CD8-positive, alpha-beta memory T cell (primary cell): ENCODE results near the gene SNAPIN. TPM values are rescaled to one million over a fixed set of nuclear protein-coding genes. Genes with fewer than 3 reads are reported as not detected.

ENCODE experiments used
- CTCF ChIA-PET: fragments of 350-600 bp; sonication (Branson Sonifier 250); formaldehyde crosslinking; loops from one replicate; lab custom pipeline; 2021; ENCODE audit warnings: antibody characterized with exemption; lab: Charles Lee
- POLR2A ChIA-PET: fragments of 350-600 bp; sonication (Branson Sonifier 250); formaldehyde crosslinking; loops from one replicate; lab custom pipeline; 2021; ENCODE audit warnings: antibody characterized with exemption; lab: Charles Lee
- DNase-seq, 5 donors: peaks; one replicate each; pipeline versions ENCODE4 v3.0.0 to v3.0.0-alpha.2; 2020 to 2022; ENCODE audit warnings: mixed read lengths in 1 of 5
- H3K27ac ChIP-seq: one replicate; pipeline ENCODE4 v1.7.0; 2013; ENCODE audit warnings: low read depth, mild to moderate bottlenecking, low read length, moderate library complexity
- H3K27me3 ChIP-seq: 2 replicates; pipeline ENCODE4 v1.7.0; 2013; ENCODE audit warnings: low read length, mild to moderate bottlenecking; ENCODE audit not compliant: insufficient read depth, poor library complexity, severe bottlenecking
- H3K36me3 ChIP-seq: 2 replicates; pipeline ENCODE4 v1.7.0; 2013; ENCODE audit warnings: mild to moderate bottlenecking, low read length, moderate library complexity; ENCODE audit not compliant: insufficient read depth
- H3K4me1 ChIP-seq: 2 replicates; pipeline ENCODE4 v1.7.0; 2013; ENCODE audit warnings: mild to moderate bottlenecking, low read length, moderate library complexity; ENCODE audit not compliant: insufficient read depth
- H3K4me3 ChIP-seq: 2 replicates; pipeline ENCODE4 v1.7.0; 2013; ENCODE audit warnings: mild to moderate bottlenecking, low read length
- H3K9me3 ChIP-seq: 2 replicates; pipeline ENCODE4 v1.7.0; 2013; ENCODE audit warnings: mild to moderate bottlenecking, low read length
- H3K27ac Mint-ChIP-seq, 8 donors: one replicate each; pipeline ENCODE4 v1.8.0; 2020 to 2021; ENCODE audit warnings: mixed read lengths in 8 of 8, mild to moderate bottlenecking in 6 of 8, inconsistent platforms in 3 of 8, moderate library complexity in 3 of 8
- H3K27me3 Mint-ChIP-seq, 2 donors: one replicate each; pipeline ENCODE4 v1.8.0; 2020 to 2021; ENCODE audit warnings: mixed read lengths in 2 of 2, mild to moderate bottlenecking in 1 of 2, moderate library complexity in 1 of 2
- H3K36me3 Mint-ChIP-seq, 3 donors: one replicate each; pipeline ENCODE4 v1.8.0; 2020 to 2021; ENCODE audit warnings: mixed read lengths in 3 of 3, inconsistent platforms in 1 of 3, mild to moderate bottlenecking in 1 of 3
- H3K4me1 Mint-ChIP-seq, 3 donors: one replicate each; pipeline ENCODE4 v1.8.0; 2020 to 2021; ENCODE audit warnings: mixed read lengths in 3 of 3, inconsistent platforms in 1 of 3, mild to moderate bottlenecking in 1 of 3
- H3K4me3 Mint-ChIP-seq, 7 donors: one replicate each; pipeline ENCODE4 v1.8.0; 2020 to 2021; ENCODE audit warnings: mixed read lengths in 7 of 7, mild to moderate bottlenecking in 6 of 7, moderate library complexity in 4 of 7, inconsistent platforms in 2 of 7
- H3K9me3 Mint-ChIP-seq, 5 donors: one replicate each; pipeline ENCODE4 v1.8.0; 2020 to 2022; ENCODE audit warnings: mixed read lengths in 5 of 5, mild to moderate bottlenecking in 3 of 5, moderate library complexity in 2 of 5, inconsistent platforms in 1 of 5
- polyA plus RNA-seq: library from polyadenylated mRNA; unstranded; fragments of 300-500 nt; fragmentation: Illumina TruSeq; gene quantifications from one replicate; pipeline ENCODE4 v1.2.3, GENCODE V29; 2021
- total RNA-seq, 2 experiments: library from RNA; stranded (reverse); gene quantifications; one replicate each; pipeline ENCODE4 v1.2.3, GENCODE V29; 2021

SNAPIN gene
- total and polyA plus RNA-seq, 3 experiments from 2014 or later, result 36.7 to 87.7 (median 39.0) TPM

- Histone ChIP-seq H3K4me1 (no peaks in the 10 kb centered on the region), H3K36me3 (no peaks in the 10 kb centered on the region), H3K9me3 (no peaks in the 10 kb centered on the region), H3K27ac (no peak within 1 kb of the TSS), H3K4me3 (no peak within 1 kb of the TSS), H3K27me3 (no peaks in the 10 kb centered on the region)
- peaks cover 0 to 6% of the 10 kb centered on the region in 2 donors for H3K27me3 Mint-ChIP-seq
- ChIA-PET CTCF (no interaction called here), POLR2A (no interaction called here)
- peaks cover 0 to 4% (median 0%) of the 10 kb centered on the region in 3 donors for H3K4me1 Mint-ChIP-seq
- H3K36me3 Mint-ChIP-seq, result no peaks in the 10 kb centered on the region
- no peaks in the 10 kb centered on the region for H3K9me3 Mint-ChIP-seq
- peak within 1 kb of the TSS in 1 of 8 donors; percentile 54 for H3K27ac Mint-ChIP-seq
- H3K4me3 Mint-ChIP-seq, result no peak within 1 kb of the TSS
- no peak for DNase-seq
These were observed 45.7 kb upstream of the SNAPIN start, which contains the start of gene S100A16 for GRCh38 chr1:153612755-153613331. S100A16 (minus strand) TSS chr1:153613137; CDS start chr1:153608151, 4,986 bp downstream.

DNA sequence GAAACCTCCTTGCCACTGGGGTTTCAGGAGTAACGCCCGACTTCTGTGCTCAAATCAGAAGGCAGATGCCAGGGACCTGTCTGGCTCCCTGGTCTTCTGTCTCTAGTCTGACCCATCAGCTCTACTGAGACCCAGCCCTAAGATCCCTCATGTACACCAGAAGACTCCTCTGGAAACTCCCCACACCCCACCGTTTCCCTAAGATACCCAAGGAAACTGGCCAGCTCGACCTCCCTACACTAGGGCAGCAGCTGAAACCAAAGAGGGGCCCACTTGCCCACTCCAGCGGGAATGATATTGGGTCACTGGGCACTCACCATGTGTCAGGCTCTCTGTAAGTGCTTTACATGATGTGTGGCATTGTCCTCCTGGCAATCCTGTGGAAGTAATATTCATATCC, 45.1 kb upstream of the SNAPIN start:
- ChIA-PET CTCF (no interaction called here), POLR2A (no interaction called here)
- H3K27ac ChIP-seq, result no peak overlapping the region
- H3K36me3 ChIP-seq, result no peaks in the 10 kb centered on the region
- DNase-seq, result no peak
- no peaks in the 10 kb centered on the region for H3K36me3 Mint-ChIP-seq
- peak overlapping the region in 1 of 8 donors; percentile 54 for H3K27ac Mint-ChIP-seq
- H3K27me3 ChIP-seq, result no peaks in the 10 kb centered on the region
- no peaks in the 10 kb centered on the region for H3K9me3 Mint-ChIP-seq
- H3K4me1 ChIP-seq, result no peaks in the 10 kb centered on the region
- H3K4me3 ChIP-seq, result no peak overlapping the region
- H3K9me3 ChIP-seq, result no peaks in the 10 kb centered on the region
- H3K4me1 Mint-ChIP-seq, result peaks cover 0 to 4% (median 0%) of the 10 kb centered on the region in 3 donors
- H3K27me3 Mint-ChIP-seq, result peaks cover 0 to 6% of the 10 kb centered on the region in 2 donors
- H3K4me3 Mint-ChIP-seq, result no peak overlapping the region

DNA sequence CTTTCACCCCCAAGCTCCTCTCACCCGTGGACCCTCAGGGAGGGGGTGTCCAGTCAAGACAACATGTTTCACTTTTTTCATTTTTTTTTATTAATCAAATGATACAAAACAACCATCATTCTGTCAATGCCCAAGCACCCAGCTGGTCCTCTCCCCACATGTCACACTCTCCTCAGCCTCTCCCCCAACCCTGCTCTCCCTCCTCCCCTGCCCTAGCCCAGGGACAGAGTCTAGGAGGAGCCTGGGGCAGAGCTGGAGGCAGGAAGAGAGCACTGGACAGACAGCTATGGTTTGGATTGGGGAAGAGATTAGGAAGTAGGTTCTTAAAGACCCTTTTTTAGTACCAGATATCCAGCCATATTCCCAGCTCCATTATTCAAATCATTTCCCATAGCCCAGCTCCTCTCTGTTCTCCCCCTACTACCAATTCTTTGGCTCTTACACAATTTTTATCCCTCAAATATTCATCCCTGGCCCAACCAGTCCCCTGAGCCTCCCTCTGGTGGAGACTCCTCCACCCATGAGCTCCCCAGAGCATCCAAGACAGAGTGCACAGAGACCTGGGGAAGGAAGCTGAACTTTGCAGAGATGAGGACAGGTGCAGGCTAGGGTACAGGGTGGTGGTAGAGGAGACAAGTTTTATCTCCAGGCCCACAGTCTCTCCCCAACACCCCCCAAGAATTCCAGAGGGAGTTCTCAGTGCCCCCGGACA, 44.2 kb upstream of the SNAPIN start:
- H3K27me3 ChIP-seq, result no peaks in the 10 kb centered on the region
- peaks cover 0 to 6% of the 10 kb centered on the region in 2 donors for H3K27me3 Mint-ChIP-seq
- no peaks in the 10 kb centered on the region for H3K9me3 ChIP-seq
- peak overlapping the region in 1 of 8 donors; percentile 44 for H3K27ac Mint-ChIP-seq
- H3K36me3 Mint-ChIP-seq, result no peaks in the 10 kb centered on the region
- POLR2A ChIA-PET, result no interaction called here
- no peak overlapping the region for H3K4me3 Mint-ChIP-seq
- no peak overlapping the region for H3K4me3 ChIP-seq
- H3K4me1 Mint-ChIP-seq, result peaks cover 0 to 4% (median 0%) of the 10 kb centered on the region in 3 donors
- no peaks in the 10 kb centered on the region for H3K4me1 ChIP-seq
- DNase-seq, result no peak
- CTCF ChIA-PET, result interaction anchor here (1.2 kb wide), 1 partner anchor 9 kb away, joined by 3 read pairs; no protein-coding TSS in a partner anchor
- no peak overlapping the region for H3K27ac ChIP-seq
- H3K9me3 Mint-ChIP-seq, result no peaks in the 10 kb centered on the region
- no peaks in the 10 kb centered on the region for H3K36me3 ChIP-seq

- peak overlapping the region in 1 of 8 donors; percentile 44 for H3K27ac Mint-ChIP-seq
- no peak overlapping the region for H3K4me3 Mint-ChIP-seq
- H3K4me1 Mint-ChIP-seq, result peaks cover 0 to 4% (median 0%) of the 10 kb centered on the region in 3 donors
- H3K27me3 Mint-ChIP-seq, result peaks cover 0 to 6% of the 10 kb centered on the region in 2 donors
- Histone ChIP-seq H3K36me3 (no peaks in the 10 kb centered on the region), H3K9me3 (no peaks in the 10 kb centered on the region), H3K4me3 (no peak overlapping the region), H3K27ac (no peak overlapping the region), H3K27me3 (no peaks in the 10 kb centered on the region), H3K4me1 (no peaks in the 10 kb centered on the region)
- ChIA-PET CTCF (interaction anchor here (1.2 kb wide), 1 partner anchor 9 kb away, joined by 3 read pairs; no protein-coding TSS in a partner anchor), POLR2A (no interaction called here)
- H3K36me3 Mint-ChIP-seq, result no peaks in the 10 kb centered on the region
- DNase-seq, result no peak
- H3K9me3 Mint-ChIP-seq, result no peaks in the 10 kb centered on the region
These were observed 43.6 kb upstream of the SNAPIN start for GRCh38 chr1:153614906-153615305.

DNA sequence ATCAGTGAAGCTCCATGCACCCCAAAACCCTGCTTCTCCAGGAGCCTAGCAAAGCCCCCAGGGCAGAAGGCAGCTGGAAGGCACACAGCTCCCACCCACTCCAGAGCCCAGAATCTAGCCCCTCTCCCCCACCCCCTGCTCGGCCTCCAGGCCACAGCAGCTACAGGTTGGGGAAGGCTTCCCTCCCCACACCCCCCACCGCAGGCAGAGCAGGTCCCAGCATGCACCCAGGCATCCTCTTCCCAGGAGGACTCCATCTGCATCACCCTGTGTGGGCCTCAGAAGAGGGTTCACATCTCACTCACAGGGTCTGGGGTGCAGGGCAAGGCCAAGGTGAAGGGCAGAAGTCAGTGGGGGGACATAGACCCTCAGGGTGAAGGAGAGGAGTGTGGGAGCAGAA, 43.1 kb upstream of the SNAPIN start:
- ChIA-PET POLR2A (no interaction called here), CTCF (no interaction called here)
- Mint-ChIP-seq H3K27me3 (peaks cover 0 to 6% of the 10 kb centered on the region in 2 donors), H3K9me3 (no peaks in the 10 kb centered on the region), H3K27ac (peak overlapping the region in 1 of 8 donors; percentile 23), H3K36me3 (no peaks in the 10 kb centered on the region), H3K4me1 (peaks cover 0 to 4% (median 0%) of the 10 kb centered on the region in 3 donors), H3K4me3 (no peak overlapping the region)
- H3K4me3 ChIP-seq, result no peak overlapping the region
- no peak for DNase-seq
- H3K27ac ChIP-seq, result no peak overlapping the region
- no peaks in the 10 kb centered on the region for H3K9me3 ChIP-seq
- H3K36me3 ChIP-seq, result no peaks in the 10 kb centered on the region
- no peaks in the 10 kb centered on the region for H3K4me1 ChIP-seq
- H3K27me3 ChIP-seq, result no peaks in the 10 kb centered on the region

GRCh38 chr1:153616144-153616916, 42.2 kb upstream of the SNAPIN start, which contains the start of gene S100A14:
S100A14 (minus strand) TSS chr1:153616325; CDS start chr1:153615858, 467 bp downstream.
- Histone ChIP-seq H3K9me3 (no peaks in the 10 kb centered on the region), H3K4me3 (no peak within 1 kb of the TSS), H3K27me3 (no peaks in the 10 kb centered on the region), H3K27ac (no peak within 1 kb of the TSS), H3K4me1 (no peaks in the 10 kb centered on the region), H3K36me3 (no peaks in the 10 kb centered on the region)
- Mint-ChIP-seq H3K4me3 (no peak within 1 kb of the TSS), H3K36me3 (no peaks in the 10 kb centered on the region), H3K27me3 (peaks cover 0 to 6% of the 10 kb centered on the region in 2 donors), H3K4me1 (peaks cover 0 to 4% (median 0%) of the 10 kb centered on the region in 3 donors), H3K9me3 (no peaks in the 10 kb centered on the region), H3K27ac (peak within 1 kb of the TSS in 2 of 8 donors; percentile 23 to 24)
- ChIA-PET POLR2A (no interaction called here), CTCF (no interaction called here)
- DNase-seq, result no peak

GRCh38 chr1:153616917-153617311, 41.6 kb upstream of the SNAPIN start:
- H3K4me1 Mint-ChIP-seq, result peaks cover 0 to 4% (median 0%) of the 10 kb centered on the region in 3 donors
- H3K9me3 Mint-ChIP-seq, result no peaks in the 10 kb centered on the region
- Histone ChIP-seq H3K36me3 (no peaks in the 10 kb centered on the region), H3K4me3 (no peak overlapping the region), H3K27me3 (no peaks in the 10 kb centered on the region), H3K4me1 (no peaks in the 10 kb centered on the region), H3K9me3 (no peaks in the 10 kb centered on the region), H3K27ac (no peak overlapping the region)
- no peak overlapping the region for H3K4me3 Mint-ChIP-seq
- no peak for DNase-seq
- ChIA-PET CTCF (no interaction called here), POLR2A (no interaction called here)
- H3K36me3 Mint-ChIP-seq, result no peaks in the 10 kb centered on the region
- no peak overlapping the region for H3K27ac Mint-ChIP-seq
- peaks cover 0 to 6% of the 10 kb centered on the region in 2 donors for H3K27me3 Mint-ChIP-seq
